ENCODE measurements around the gene ZNF628. TPM values are rescaled to one million over a fixed set of nuclear protein-coding genes. Genes with fewer than 3 reads are reported as not detected.

ZNF628 gene
- total and polyA plus RNA-seq, 2 of the 4 experiments (the other 2 are of a cell fraction): 0.18 to 1.9 TPM

DNA sequence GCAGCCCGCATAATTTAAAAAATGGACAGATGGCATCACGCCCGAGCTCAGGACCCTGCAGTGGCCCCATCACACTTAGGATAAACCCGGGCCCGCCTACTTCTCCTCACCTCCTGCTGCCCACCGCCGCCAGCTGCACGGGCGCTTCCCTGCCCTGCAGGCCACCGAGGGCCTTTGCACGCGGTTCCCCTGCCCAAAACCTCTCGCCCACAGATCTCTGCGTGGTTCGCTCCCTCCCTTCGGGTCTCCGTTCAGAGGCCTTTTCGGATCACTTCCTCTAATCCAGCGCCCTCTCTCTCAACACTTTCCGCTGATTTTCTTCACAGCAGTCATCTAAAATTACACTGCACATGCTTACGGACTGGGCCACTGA, 35.1 kb upstream of the ZNF628 start:
- Histone ChIP-seq H2AK9ac (replicated peaks; ENCODE audit: low read depth, low read length, poor library complexity) (no peak overlapping the region), H4K91ac (ENCODE audit: insufficient read depth, low read depth, low read length) (no peak overlapping the region), H3K9me1 (ENCODE audit: insufficient read depth, low read length) (no peaks in the 10 kb centered on the region; the same call in 1 of the 2 replicates), H3K14ac (replicated peaks; ENCODE audit: low read depth, low read length) (no peak overlapping the region), H2BK15ac (ENCODE audit: low read depth, low read length) (no peak overlapping the region), H4K8ac (ENCODE audit: low read depth in 2 of 2, low read length in 2 of 2) (no peak overlapping the region), H3K9me3 (ENCODE audit: control insufficient read depth, insufficient read depth, low read length) (no peaks in the 10 kb centered on the region), H3K27me3 (ENCODE audit: control insufficient read depth, insufficient read depth, low read length) (peaks cover 64% of the 10 kb centered on the region), H3K56ac (ENCODE audit: extremely low read depth, insufficient read depth, low read length) (no peak overlapping the region), H4K5ac (ENCODE audit: low read depth, low read length) (no peak overlapping the region), H3K23ac (ENCODE audit: low read depth, low read length) (peak overlapping the region; percentile 51; the same call in 1 of the 2 replicates), H3K79me1 (ENCODE audit: low read depth in 1 of 2, low read length in 2 of 2) (no peaks in the 10 kb centered on the region), H2AK5ac (ENCODE audit: low read depth, low read length) (no peak overlapping the region), H3K9ac (ENCODE audit: low read depth, low read length) (no peak overlapping the region), H2BK120ac (ENCODE audit: low read depth, low read length) (no peak overlapping the region), H4K20me1 (ENCODE audit: insufficient read depth, low read length) (no peaks in the 10 kb centered on the region), H2AFZ (replicated peaks; ENCODE audit: low read length, poor library complexity) (peak overlapping the region; percentile 26), H2BK20ac (ENCODE audit: low read depth, low read length) (no peak overlapping the region), H3K4me3 (ENCODE audit: insufficient read depth, low read depth, low read length) (no peak overlapping the region), H2BK5ac (ENCODE audit: low read depth, low read length, poor library complexity, severe bottlenecking) (no peak overlapping the region), H3K4me1 (ENCODE audit: control insufficient read depth, insufficient read depth, low read length) (no peaks in the 10 kb centered on the region), H3K36me3 (ENCODE audit: control insufficient read depth, insufficient read depth, low read length) (no peaks in the 10 kb centered on the region), H3K27ac (ENCODE audit: insufficient read depth, low read length) (no peak overlapping the region), H3K18ac (ENCODE audit: low read depth, low read length) (no peak overlapping the region), H3K4me2 (ENCODE audit: low read depth, low read length) (no peak overlapping the region), H3K4ac (ENCODE audit: low read depth, low read length) (no peak overlapping the region)
- POLR2A ChIA-PET (ENCODE audit: unreplicated experiment): no interaction called here
- intact Hi-C loops (cut with micrococcal nuclease) (no loop called here), in situ Hi-C loops (cut with MboI; ENCODE audit: low sequenced_read_pairs) (no loop called here), dilution Hi-C loops (cut with HindIII; ENCODE audit: low sequenced_read_pairs, unreplicated experiment) (no loop called here)
- TF ChIP-seq FOS (IDR thresholded peaks at IDR 0.05; ENCODE audit: low read depth, low read length): no peak
- no peak for TF ChIP-seq POLR2A (IDR thresholded peaks at IDR 0.05; ENCODE audit: low read depth, low read length)
- no peak for TF ChIP-seq BHLHE40 (IDR thresholded peaks at IDR 0.05; ENCODE audit: low read depth, low read length)
- DNase-seq (no peak), ATAC-seq (ENCODE audit: low read depth) (no peak)
- whole genome bisulfite sequencing, 2 experiments (ENCODE audit: extremely low coverage in 2 of 2, insufficient read length in 1 of 2): 6% methylated on average over 17 of the region's 21 CpGs; no CpG with 5 or more reads in 1 of the 2 experiments
- no TSS peak for BruUV-seq (replicated peaks)
- CTCF ChIA-PET: no interaction called here
